22Rv1 (cell line): ENCODE data around the gene HOXD11.

Source experiments
- H3K27ac ChIP-seq: fragments of 450-650 bp; 2 replicates; pipeline ENCODE4 v1.5.1; 2017
- CTCF ChIP-seq: fragments of 450-650 bp; IDR thresholded peaks from 2 replicates; pipeline ENCODE4 v1.5.1; 2017; ENCODE audit warnings: mild to moderate bottlenecking
- ZFX ChIP-seq: fragments of 450-650 bp; IDR thresholded peaks from 2 replicates; pipeline ENCODE4 v1.6.1; 2017; ENCODE audit warnings: antibody characterized with exemption, borderline replicate concordance

HOXD11 gene

DNA sequence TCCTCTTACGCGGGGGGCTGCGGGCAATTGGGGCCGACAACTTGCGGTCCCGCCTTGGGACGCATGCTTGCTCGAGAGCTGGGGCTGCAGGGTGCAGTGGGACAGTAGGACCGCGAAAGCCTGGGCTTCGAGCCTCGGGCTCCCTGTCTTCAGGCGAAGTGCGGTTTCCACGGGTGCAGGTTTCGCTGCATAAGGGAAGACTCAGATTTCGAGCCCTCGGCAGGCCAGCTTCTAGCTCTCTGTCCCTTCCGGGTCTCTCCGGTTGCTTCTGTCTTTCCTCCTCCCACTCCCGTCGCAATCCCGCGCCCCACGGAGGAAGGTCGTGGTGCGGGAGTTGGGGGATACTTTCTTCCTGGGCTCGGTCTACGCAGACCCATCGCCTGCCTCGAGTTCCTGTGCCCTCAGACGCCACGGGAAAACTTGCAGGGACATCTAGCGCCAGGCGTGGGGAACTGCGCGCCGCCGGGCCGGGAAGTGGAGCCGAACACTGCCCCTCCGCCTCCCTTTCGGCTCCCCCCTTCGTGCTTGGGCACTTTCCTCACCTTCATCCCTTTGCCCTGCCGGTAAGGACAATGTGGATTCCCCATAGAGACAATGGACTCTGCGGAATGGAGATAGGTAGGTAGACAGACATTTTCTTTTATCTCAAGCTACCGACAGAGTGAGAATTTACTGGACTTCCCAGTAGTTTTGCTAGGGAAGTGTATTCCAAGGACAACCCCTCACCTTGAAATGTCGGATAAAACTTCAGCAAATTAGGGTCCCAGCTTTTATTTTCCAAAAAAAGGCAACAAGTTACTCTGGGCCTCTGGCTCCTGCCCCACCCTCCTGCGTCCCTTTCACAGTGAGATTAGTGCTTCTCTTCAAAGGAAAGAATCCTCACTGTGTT, 18.8 kb upstream of the HOXD11 start:
- H3K27ac ChIP-seq = no peak overlapping the region
- TF ChIP-seq CTCF (peak; percentile 71), ZFX (no peak)

GRCh38 chr2:176088937-176089842, 17.9 kb upstream of the HOXD11 start:
- TF ChIP-seq CTCF (no peak), ZFX (no peak)
- no peak overlapping the region for H3K27ac ChIP-seq

DNA sequence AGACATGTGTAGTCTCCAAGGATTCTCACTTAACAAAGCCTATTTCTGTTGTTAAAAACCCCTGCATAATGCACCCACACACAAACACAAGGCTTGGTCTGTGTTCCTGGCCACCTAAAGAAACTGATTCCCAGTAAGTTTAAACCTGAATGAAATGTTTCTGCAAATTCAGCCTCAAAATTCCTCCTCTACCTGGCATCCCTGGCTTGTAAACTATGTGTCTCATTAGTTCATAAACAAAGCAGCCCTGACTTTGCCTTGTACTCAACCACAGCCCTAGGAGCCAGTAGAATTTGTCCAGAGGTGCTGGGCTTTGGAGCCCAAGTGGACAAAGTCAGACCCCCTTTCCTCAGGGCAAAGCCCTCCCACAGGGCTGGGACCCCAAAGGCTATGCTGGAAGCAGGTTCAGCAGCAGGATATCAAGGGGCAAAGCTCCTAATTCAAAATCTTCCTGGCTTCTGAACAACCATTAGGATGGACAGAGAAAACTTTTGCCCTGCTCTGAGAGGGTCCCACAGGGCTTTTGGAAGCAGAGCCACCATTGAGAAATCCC, 17.2 kb upstream of the HOXD11 start:
- H3K27ac ChIP-seq = no peak overlapping the region
- TF ChIP-seq CTCF = no peak
- no peak for TF ChIP-seq ZFX

GRCh38 chr2:176090862-176091261, 16.2 kb upstream of the HOXD11 start:
- no peak overlapping the region for H3K27ac ChIP-seq
- no peak for TF ChIP-seq CTCF
- TF ChIP-seq ZFX = no peak

DNA sequence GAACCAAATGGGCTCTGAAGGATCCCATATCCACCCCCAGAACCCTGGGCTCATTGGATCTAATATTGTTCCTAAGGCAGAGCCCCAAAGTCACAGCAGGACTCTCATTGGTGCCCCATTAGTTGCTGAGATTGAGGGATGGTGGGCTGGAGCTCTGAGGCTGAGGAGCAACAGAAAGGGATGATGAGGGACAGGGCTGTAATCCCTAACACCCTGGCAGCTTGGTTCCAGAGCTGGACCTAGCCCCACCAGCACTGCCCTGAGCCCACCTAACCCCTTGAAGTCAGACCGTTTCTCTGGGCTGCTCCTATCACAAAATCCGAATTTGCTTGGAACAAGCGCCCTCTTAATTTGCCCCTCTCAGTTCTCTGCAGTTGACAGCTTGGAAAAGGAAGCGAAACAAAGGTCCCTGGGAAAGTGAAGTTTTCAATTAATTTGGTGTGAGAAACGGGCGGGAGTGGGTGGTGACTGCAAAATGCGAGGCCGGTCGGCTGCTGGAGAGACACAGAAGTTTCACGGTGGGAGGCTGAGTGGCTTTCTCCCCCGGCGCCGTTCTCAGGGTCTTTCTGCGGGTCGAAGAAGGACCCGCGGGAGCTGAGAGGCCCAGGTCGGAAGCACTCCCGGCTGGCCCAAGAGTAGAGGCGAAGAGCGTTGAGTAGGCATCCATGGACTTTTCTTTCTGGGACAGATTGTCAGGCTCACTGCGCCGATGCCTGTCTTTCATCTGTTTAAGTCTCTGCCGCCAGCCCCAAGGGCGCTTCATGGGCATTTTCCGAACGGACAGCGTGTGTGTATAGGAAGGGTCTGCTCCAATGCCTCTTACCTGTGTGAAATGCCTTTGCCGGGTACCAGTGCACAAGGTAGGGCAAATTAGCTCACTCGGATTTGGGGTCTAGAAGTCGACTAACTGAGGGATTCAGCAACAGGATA, 15.5 kb upstream of the HOXD11 start:
- TF ChIP-seq CTCF (no peak), ZFX (no peak)

GRCh38 chr2:176092270-176093144, 14.6 kb upstream of the HOXD11 start, which contains the start of gene HOXD13:
Gene HOXD13, plus strand, starts transcription at chr2:176092721. Its CDS starts 170 bp downstream, at chr2:176092891.
- no peak for TF ChIP-seq ZFX
- no peak; the same call in 1 of the 2 replicates for TF ChIP-seq CTCF
- H3K27ac ChIP-seq = no peak within 1 kb of the TSS

More for the DNA sequence above, 15.5 kb upstream of the HOXD11 start:
- no peak overlapping the region for H3K27ac ChIP-seq
